Neural crest cell (in vitro differentiated cells): Measurements from ENCODE around the gene CD177. TPM values are rescaled to one million over a fixed set of nuclear protein-coding genes. Genes with fewer than 3 reads are reported as not detected.

Experiments
- DNase-seq: peaks from one replicate; pipeline ENCODE4 v3.0.0; 2021; ENCODE audit warnings: low read depth, mixed read lengths, low spot score
- H3K27ac Mint-ChIP-seq: one replicate; pipeline ENCODE4 v1.8.0; 2021; ENCODE audit warnings: mild to moderate bottlenecking, mixed read lengths; ENCODE audit not compliant: unreplicated experiment
- H3K27me3 Mint-ChIP-seq: 2 replicates; pipeline ENCODE4 v1.8.0; 2021; ENCODE audit warnings: low read depth, mild to moderate bottlenecking, mixed read lengths
- H3K36me3 Mint-ChIP-seq: 2 replicates; pipeline ENCODE4 v1.8.0; 2021; ENCODE audit warnings: low read depth, mild to moderate bottlenecking, mixed read lengths
- H3K4me1 Mint-ChIP-seq: 2 replicates; pipeline ENCODE4 v1.8.0; 2021; ENCODE audit warnings: mixed read lengths
- H3K4me3 Mint-ChIP-seq: one replicate; pipeline ENCODE4 v1.8.0; 2021; ENCODE audit warnings: mild to moderate bottlenecking, mixed read lengths
- H3K9me3 Mint-ChIP-seq: 2 replicates; pipeline ENCODE4 v1.8.0; 2021; ENCODE audit warnings: mixed read lengths
- CTCF ChIP-seq: fragments of 200-600 bp; sonication (generic); conservative IDR thresholded peaks from 2 replicates; pipeline ENCODE4 v1.5.0; 2021; ENCODE audit warnings: antibody characterized with exemption, mild to moderate bottlenecking
- long read RNA-seq: library from polyadenylated mRNA; unstranded; transcript quantifications from one replicate; pipeline ENCODE4 v2.0.0, GENCODE V29; 2020
- total RNA-seq: library from RNA; stranded (reverse); gene quantifications from 2 replicates; pipeline ENCODE4 v1.2.1, GENCODE V29; 2021

Gene CD177
- total RNA-seq, result not detected in 2 replicates
- long read RNA-seq, result 0 reads

- no peak within 1 kb of the TSS for H3K4me3 Mint-ChIP-seq
- peaks cover 31% of the 10 kb centered on the region for H3K27me3 Mint-ChIP-seq
- no peaks in the 10 kb centered on the region for H3K4me1 Mint-ChIP-seq
- DNase-seq, result no peak
- H3K36me3 Mint-ChIP-seq, result no peaks in the 10 kb centered on the region
- no peak within 1 kb of the TSS for H3K27ac Mint-ChIP-seq
- no peak for TF ChIP-seq CTCF
- peaks cover 3% of the 10 kb centered on the region for H3K9me3 Mint-ChIP-seq
Measured at GRCh38 chr19:43353606-43354304, at the start of gene CD177. Gene CD177 (plus strand): TSS chr19:43353686. CDS start chr19:43353715, 29 bp downstream.

- no peak for TF ChIP-seq CTCF
- DNase-seq, result no peak
- H3K27ac Mint-ChIP-seq, result no peak overlapping the region
- H3K9me3 Mint-ChIP-seq, result peaks cover 23% of the 10 kb centered on the region
- H3K4me1 Mint-ChIP-seq, result no peaks in the 10 kb centered on the region
- no peak overlapping the region for H3K4me3 Mint-ChIP-seq
- no peaks in the 10 kb centered on the region for H3K36me3 Mint-ChIP-seq
- H3K27me3 Mint-ChIP-seq, result no peaks in the 10 kb centered on the region
Measured at GRCh38 chr19:43305642-43306041, 47.8 kb upstream of the CD177 start.

GRCh38 chr19:43306097-43306496 is 47.4 kb upstream of the CD177 start:
- no peak overlapping the region for H3K4me3 Mint-ChIP-seq
- H3K9me3 Mint-ChIP-seq, result peaks cover 26% of the 10 kb centered on the region
- no peak for TF ChIP-seq CTCF

GRCh38 chr19:43308244-43308815 is 45.2 kb upstream of the CD177 start:
- TF ChIP-seq CTCF, result no peak
- no peaks in the 10 kb centered on the region for H3K36me3 Mint-ChIP-seq
- no peaks in the 10 kb centered on the region for H3K27me3 Mint-ChIP-seq
- no peaks in the 10 kb centered on the region for H3K4me1 Mint-ChIP-seq
- H3K9me3 Mint-ChIP-seq, result peaks cover 20% of the 10 kb centered on the region
- no peak for DNase-seq
- no peak overlapping the region for H3K27ac Mint-ChIP-seq
- no peak overlapping the region for H3K4me3 Mint-ChIP-seq

More at GRCh38 chr19:43306097-43306496, 47.4 kb upstream of the CD177 start:
- Mint-ChIP-seq H3K27ac (no peak overlapping the region), H3K4me1 (no peaks in the 10 kb centered on the region), H3K27me3 (no peaks in the 10 kb centered on the region), H3K36me3 (no peaks in the 10 kb centered on the region)
- DNase-seq, result no peak

- Mint-ChIP-seq H3K27me3 (no peaks in the 10 kb centered on the region), H3K36me3 (no peaks in the 10 kb centered on the region), H3K4me1 (no peaks in the 10 kb centered on the region), H3K4me3 (no peak overlapping the region), H3K27ac (no peak overlapping the region), H3K9me3 (peaks cover 15% of the 10 kb centered on the region)
- no peak for DNase-seq
- no peak for TF ChIP-seq CTCF
Measured at GRCh38 chr19:43309466-43309865, 44.0 kb upstream of the CD177 start.
